ENCODE results near the gene IL9. TPM values are rescaled to one million over a fixed set of nuclear protein-coding genes. Genes with fewer than 3 reads are reported as not detected.

The IL9 gene
- total RNA-seq, 1 donor = not detected

GRCh38 chr5:135846311-135846710, 49.3 kb downstream of the IL9 start:
- H3K4me3 ChIP-seq (ENCODE audit: low read depth, low read length) = no peak overlapping the region
- no peak for DNase-seq (ENCODE audit: low read depth)
- TF ChIP-seq CTCF (IDR thresholded peaks at IDR 0.05; ENCODE audit: insufficient read depth, low read depth, low read length) = no peak

- DNase-seq (ENCODE audit: low read depth) = no peak
- TF ChIP-seq CTCF (IDR thresholded peaks at IDR 0.05; ENCODE audit: insufficient read depth, low read depth, low read length) = no peak
Observed at GRCh38 chr5:135843571-135844337, 51.9 kb downstream of the IL9 start.

GRCh38 chr5:135842737-135843136, 52.9 kb downstream of the IL9 start:
- H3K4me3 ChIP-seq (ENCODE audit: low read depth, low read length) = no peak overlapping the region
- TF ChIP-seq CTCF (IDR thresholded peaks at IDR 0.05; ENCODE audit: insufficient read depth, low read depth, low read length) = no peak
- no peak for DNase-seq (ENCODE audit: low read depth)

More at GRCh38 chr5:135843571-135844337, 51.9 kb downstream of the IL9 start:
- H3K4me3 ChIP-seq (ENCODE audit: low read depth, low read length) = no peak overlapping the region

Other genes starting within 250 kb of the IL9 start
- not detected in 2 replicates for gene SLC25A48, start 61.2 kb downstream of the IL9 start, total RNA-seq
- not detected in 2 replicates for gene LECT2, start 59.1 kb upstream of the IL9 start, total RNA-seq
- 281 and 496 TPM in 2 replicates for gene TGFBI, start 133.1 kb upstream of the IL9 start, total RNA-seq
- 53.5 and 85.1 TPM in 2 replicates for gene SMAD5, start 237.0 kb upstream of the IL9 start, total RNA-seq